Stimulated activated CD8-positive, alpha-beta memory T cell treated with anti-CD3 and anti-CD28 coated beads, Interleukin-7, amount 100 ng/mL, for 48 hours (primary cell): ENCODE results near the gene CGB2.
"Not testable (repeated sequence)": the region's sequence is repeated elsewhere in the genome, so short reads cannot be mapped to it uniquely, and the experiment has no call there.

Experiments
- DNase-seq, 2 donors: peaks; one replicate each; pipeline ENCODE4 v3.0.0-alpha.2; 2020; ENCODE audit warnings: low read depth in 1 of 2; ENCODE audit errors: extremely low read depth in 1 of 2

Gene CGB2

DNA sequence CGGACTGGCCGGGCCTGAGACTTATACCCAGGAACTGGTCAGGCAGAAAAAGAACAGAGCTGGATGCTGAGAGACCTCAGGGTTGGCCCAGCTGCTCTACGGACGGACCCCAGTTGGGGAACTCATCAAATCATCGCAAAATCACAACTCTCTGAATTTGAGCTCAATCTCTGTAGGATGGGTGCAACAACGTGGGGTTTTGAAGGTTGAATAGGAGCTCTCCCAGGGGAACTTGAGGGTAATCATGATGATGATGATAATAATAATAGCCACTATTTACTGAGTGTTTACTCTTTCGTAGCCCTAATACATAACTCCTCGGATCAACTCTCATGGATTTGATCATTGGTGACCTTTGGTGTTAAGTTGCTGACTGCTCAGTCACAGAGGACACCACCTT lies 1.4 kb upstream of the CGB2 start:
- DNase-seq, result not testable (repeated sequence)

DNA sequence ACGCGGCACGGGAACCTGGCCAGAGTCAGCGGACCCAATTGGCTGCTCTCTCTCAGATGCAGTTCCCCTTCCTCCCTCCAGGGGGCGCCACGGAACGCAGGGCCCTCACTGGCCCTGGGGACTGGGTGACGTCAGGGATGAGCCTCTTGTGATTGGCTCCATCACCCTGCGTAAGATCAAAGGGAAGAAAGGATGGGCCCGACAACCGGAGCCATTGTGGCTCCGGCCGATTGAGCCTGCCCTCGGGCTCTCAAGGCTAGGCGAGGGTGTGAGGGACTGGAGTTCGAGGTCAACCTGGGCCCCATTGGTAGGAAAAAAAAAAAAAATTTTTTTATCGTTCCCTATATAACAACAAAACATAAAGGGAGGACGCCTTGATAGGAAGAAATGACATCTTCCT lies 5.1 kb downstream of the CGB2 start, which contains the start of gene CGB1:
Gene CGB1, minus strand, starts transcription at position 81 of the 400 bp plus-strand sequence. CDS start 184 bp downstream, outside the sequence.
- peak; percentile 46 to 57 for DNase-seq

DNA sequence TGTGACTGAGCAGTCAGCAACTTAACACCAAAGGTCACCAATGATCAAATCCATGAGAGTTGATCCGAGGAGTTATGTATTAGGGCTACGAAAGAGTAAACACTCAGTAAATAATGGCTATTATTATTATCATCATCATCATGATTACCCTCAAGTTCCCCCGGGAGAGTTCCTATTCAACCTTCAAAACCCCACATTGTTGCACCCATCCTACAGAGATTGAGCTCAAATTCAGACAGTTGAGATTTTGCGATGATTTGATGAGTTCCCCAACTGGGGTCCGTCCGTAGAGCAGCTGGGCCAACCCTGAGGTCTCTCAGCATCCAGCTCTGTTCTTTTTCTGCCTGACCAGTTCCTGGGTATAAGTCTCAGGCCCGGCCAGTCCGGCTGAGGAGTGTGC lies 6.4 kb downstream of the CGB2 start:
- DNase-seq, result not testable (repeated sequence)

DNA sequence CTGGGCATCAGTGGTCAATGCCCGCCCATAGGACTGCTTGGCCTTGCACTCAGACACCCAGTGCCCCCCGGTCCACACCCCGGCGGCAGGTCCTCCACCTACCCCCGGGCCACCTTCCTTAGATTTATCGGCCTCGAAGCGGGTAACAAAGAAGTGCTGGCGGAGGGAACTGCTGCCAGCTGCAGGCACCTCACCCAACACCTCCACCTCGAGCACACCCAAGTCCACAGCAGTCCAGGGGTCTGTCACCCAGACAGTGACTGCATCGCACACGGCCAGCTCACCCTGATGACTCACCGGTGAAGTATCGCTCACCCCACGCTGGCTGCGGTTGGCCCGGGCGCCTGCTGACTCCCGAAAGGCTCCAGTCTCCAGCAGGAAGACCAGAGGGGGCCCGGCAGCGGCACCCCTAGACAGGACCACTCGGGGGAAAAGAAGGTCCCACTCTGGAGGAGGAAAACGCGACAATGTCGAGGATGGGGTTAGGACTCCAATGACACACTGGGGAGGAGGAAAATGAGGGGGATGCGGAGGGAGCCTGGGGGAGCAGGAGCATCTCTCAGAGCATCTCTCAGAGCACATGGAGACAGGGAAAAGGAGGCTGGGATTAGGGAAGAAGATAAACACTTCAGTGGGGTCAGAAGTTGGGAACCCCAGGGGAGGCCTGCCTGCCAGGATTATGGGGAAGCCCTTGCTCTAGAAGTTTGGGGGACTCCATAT lies 7.0 kb downstream of the CGB2 start:
- DNase-seq, result not testable (repeated sequence)

DNA sequence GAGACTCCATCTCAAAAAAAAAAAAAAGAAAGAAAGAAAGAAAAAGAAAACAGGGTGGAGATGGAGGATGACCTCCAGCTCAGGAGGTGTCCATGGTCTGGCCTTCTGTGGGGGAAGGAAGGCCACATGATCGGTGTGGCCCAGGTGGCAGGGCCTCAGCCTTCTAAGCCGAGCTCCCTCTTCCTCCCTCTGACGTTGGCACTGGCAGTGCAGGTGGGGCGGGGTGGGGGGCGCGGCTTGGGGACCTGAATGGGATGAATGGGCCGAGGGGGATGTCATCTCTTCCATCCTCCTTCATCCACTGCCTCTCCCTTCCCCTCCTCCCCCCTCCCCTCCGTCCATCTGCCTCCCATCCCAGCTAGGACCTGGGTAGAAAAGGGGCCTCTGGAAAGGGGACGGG lies 8.0 kb downstream of the CGB2 start:
- not testable (repeated sequence) for DNase-seq

DNA sequence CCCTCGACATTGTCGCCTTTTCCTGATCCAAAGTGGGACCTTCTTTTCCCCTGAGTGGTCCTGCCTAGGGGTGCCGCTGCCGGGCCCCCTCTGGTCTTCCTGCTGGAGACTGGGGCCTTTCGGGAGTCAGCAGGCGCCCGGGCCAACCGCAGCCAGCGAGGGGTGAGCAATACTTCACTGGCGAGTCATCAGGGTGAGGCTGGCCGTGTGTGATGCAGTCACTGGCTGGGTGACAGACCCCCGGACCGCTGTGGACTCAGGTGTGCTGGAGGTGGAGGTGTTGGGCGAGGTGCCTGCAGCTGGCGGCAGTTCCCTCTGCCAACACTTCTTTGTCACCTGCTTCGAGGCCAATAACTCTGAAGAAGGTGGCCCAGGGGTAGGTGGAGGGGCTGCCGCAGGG lies 10.5 kb downstream of the CGB2 start:
- DNase-seq, result no peak

DNA sequence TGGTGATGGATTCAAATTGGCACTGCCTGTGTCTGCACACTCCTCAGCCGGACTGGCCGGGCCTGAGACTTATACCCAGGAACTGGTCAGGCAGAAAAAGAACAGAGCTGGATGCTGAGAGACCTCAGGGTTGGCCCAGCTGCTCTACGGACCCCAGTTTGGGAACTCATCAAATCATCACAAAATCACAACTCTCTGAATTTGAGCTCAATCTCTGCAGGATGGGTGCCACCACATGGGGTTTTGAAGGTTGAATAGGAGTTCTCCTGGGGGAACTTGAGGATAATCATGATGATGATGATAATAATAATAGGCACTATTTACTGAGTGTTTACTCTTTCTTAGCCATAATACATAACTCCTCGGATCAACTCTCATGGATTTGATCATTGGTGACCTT lies 11.0 kb downstream of the CGB2 start:
- not testable (repeated sequence) for DNase-seq

DNA sequence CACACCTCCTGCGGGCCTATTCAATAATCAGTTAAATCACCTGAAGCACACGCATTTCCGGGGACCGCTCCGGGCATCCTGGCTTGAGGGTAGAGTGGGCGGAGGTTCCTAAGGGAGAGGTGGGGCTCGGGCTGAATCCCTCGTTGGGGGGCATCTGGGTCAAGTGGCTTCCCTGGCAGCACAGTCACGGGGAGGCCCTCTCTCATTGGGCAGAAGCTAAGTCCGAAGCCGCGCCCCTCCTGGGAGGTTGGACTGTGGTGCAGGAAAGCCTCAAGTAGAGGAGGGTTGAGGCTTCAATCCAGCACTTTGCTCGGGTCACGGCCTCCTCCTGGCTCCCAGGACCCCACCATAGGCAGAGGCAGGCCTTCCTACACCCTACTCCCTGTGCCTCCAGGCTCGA lies 11.9 kb downstream of the CGB2 start, which contains the start of gene CGB5:
Gene CGB5, plus strand, starts transcription at position 301 of the 400 bp plus-strand sequence. CDS start 362 bp downstream, outside the sequence.
- not testable (repeated sequence) for DNase-seq

DNA sequence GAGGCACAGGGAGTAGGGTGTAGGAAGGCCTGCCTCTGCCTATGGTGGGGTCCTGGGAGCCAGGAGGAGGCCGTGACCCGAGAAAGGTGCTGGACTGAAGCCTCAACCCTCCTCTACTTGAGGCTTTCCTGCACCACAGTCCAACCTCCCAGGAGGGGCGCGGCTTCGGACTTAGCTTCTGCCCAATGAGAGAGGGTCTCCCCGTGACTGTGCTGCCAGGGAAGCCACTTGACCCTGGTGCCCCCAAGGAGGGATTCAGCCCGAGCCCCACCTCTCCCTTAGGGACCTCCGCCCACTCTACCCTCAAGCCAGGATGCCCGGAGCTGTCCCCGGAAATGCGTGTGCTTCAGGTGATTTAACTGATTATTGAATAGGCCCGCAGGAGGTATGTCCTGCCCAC lies 17.3 kb downstream of the CGB2 start, which contains the start of gene CGB8:
Gene CGB8, minus strand, starts transcription at position 101 of the 400 bp plus-strand sequence. CDS start 372 bp downstream, outside the sequence.
- DNase-seq, result not testable (repeated sequence)

DNA sequence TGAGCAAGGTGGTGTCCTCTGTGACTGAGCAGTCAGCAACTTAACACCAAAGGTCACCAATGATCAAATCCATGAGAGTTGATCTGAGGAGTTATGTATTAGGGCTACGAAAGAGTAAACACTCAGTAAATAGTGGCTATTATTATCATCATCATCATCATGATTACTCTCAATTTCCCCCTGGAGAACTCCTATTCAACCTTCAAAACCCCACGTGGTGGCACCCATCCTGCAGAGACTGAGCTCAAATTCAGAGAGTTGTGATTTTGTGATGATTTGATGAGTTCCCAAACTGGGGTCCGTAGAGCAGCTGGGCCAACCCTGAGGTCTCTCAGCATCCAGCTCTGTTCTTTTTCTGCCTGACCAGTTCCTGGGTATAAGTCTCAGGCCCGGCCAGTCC lies 18.1 kb downstream of the CGB2 start:
- not testable (repeated sequence) for DNase-seq

DNA sequence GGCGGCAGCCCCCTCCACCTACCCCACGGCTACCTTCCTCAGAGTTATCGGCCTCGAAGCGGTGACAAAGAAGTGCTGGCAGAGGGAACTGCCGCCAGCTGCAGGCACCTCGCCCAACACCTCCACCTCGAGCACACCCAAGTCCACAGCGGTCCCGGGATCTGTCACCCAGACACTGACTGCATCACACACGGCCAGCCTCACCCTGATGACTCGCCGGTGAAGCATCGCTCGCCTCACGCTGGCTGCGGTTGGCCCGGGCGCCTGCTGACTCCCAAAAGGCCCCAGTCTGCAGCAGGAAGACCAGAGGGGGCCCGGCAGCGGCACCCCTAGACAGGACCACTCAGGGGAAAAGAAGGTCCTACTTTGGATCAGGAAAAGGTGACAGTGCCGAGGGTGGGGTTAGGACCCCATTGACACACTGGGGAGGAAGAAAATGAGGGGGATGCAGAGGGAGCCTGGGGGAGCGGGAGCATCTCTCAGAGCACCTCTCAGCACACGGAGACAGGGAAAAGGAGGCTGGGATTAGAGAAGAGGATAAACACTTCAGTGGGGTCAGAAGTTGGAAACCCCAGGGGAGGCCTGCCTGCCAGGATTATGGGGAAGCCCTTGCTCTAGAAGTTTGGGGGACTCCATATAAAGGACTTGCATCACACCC lies 18.8 kb downstream of the CGB2 start:
- not testable (repeated sequence) for DNase-seq

DNA sequence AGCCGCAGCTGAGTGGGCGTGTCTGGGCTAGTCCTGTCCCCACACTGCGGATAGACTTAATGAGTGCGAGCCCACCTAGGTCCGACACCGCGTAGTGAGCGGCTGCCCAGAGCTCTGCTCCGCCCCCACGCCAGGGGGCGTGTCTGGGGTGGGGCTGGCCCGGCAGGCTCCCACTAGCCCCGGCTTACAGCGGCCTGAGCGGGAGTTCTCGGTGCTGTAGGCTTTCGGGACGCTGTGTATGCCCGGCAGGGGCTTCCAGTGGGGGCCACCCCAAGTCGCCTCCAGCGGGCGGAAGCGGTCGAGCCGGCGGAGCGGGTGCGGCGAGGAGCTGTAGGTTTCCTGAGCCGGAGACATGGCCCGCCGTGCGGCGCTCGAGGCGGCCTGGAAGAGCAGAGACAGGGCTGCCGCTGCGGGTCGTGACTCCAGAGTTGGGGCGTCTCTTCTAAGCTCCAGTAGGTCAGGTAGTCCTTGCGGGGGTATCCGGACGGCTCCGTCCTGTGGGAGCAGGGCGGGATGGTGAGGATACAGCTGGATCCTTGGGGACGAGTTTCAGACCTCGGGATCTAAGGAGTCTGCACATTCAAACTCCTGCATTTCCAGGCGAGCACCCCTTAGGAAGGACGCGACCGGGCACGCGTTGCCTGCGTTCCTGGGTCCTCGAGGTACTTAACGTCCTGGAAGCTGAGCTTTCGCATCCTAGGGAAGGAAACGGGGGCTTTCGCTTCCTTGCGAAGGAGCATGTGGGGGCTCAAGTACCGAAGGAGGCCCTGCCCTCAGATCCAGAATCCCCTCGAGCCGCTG lies 24.6 kb downstream of the CGB2 start:
- no peak for DNase-seq

DNA sequence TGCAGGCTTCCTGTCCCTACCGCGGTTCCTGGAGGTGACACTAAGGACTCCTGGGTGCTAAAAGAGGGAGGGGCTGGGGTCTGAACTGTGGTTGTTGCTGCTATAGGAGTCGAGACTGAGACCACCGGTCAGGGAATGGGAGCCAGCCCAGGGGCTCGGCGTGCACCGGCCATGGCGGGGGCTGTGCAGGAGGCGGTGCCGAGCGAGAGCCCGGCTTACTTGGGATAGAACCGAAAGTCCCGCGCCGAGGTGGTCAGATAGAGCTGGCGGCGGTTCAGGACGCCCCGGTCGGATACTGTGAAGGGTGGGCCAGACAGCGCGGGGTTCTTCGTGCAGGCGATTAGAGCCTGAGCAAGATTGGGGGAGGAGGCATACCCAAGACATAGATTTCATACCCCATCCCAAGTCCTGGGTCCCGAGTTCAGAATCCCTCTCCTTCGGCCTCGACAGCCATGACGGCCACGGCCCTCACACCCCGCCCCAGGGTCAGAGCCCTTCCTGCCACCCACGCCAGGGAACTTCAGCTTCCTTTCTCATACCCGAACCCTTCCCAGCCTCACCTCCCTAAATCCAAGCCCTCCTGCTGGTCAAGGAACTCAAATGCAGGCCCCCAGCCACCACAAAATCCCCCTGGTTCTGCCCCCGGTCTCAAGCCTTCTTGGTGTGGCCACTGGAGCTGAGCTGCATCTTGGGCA lies 25.4 kb downstream of the CGB2 start:
- DNase-seq, result not testable (repeated sequence)

DNA sequence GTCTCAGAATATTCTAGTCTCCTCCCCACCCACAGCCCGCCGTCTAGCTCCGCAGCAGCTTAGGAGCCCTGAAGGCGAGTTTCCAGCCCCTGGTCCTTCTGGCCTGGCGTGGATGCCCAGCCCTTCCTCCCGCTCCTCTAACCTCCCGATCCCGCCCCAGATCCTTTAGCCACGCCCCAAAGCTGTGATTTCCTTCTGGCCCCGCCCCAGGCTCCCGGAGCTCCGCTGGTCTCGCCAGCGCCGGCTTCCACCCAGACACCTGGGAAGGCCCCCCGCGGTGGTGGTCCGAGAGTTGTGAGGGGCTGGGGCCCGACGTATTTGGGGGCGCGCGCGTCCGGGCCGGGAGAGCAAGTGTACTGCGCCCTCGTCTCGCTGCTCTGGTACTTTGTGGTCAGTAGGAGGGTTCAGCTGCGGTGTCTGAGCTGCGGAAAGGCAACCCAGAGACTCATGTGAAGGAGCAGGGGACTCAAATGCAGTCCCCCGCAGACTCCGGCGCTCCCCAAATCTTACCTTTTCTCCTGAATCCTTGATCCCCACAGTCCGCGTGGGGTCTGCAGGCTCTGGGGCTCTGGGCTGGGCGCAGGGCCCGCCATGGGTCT lies 26.0 kb downstream of the CGB2 start, which contains the start of gene CGB7:
Gene CGB7, minus strand, starts transcription at position 114 of the 599 bp plus-strand sequence. CDS start 2,374 bp downstream, outside the sequence.
- DNase-seq, result no peak

DNA sequence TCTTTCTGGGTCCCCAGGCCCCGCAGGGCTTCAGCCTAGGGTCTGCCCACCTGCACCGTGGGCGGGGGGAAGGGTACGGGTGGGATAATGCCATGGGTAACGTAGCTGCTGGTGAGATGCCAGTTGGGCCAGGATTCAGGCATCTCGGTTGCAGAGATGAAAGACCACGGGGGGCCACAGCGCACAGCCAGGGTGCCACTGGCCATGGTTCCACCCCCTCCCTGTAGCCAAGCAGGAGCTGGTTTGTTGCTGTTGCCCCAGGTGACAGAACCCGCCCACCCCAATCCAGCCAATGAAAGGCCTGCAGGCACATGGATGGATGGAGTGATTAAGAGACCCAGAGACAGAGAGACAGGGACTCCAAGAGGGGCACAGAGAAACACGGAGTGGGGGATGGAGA lies 26.9 kb downstream of the CGB2 start:
- DNase-seq, result no peak

DNA sequence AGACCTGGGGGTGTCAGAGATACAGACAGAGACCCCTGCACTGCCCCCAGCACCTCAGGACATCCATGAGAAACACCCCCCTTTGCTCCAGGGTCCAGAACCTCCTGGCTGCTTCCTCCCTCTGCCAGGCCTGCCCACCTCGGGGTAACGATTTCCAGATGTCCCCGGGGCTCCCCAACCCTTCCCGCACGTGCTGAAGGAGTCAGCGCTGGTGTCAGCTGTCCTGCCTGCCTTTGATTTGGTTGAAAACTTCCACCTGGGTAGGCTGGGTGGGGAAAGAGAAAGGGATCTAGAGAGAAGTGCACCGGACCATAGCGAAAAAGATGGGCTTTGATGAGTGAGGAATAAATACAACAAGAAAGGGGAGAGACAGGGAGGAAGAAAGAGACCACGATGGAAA lies 27.4 kb downstream of the CGB2 start:
- DNase-seq, result no peak

DNA sequence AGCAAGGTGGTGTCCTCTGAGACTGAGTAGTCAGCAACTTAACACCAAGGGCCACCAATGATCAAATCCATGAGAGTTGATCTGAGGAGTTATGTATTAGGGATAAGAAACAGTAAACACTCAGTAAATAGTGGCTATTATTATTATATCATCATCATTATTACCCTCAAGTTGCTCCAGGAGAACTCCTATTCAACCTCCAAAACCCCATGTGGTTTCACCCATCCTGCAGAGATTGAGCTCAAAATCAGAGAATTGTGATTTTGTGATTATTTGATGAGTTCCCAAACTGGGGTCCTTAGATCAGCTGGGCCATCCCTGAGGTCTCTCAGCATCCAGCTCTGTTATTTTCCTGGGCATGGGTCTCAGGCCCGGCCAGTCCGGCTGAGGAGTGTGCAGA lies 29.3 kb downstream of the CGB2 start:
- no peak for DNase-seq

DNA sequence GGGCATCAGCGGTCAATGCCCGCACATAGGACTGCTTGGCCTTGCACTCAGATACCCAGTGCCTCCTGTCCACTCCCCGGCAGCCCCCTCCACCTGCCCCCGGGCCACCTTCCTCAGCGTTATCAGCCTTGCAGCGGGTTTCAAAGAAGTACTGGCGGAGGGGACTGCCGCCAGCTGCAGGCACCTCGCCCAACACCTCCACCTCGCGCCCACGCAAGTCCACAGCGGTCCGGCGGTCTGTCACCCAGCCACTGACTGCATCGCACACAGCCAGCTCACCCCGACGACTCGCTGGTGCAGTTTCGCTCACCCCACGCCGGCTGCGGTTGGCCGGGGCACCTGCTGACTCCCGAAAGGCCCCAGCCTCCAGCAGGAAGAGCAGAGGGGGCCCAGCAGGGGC lies 29.8 kb downstream of the CGB2 start:
- no peak for DNase-seq

DNA sequence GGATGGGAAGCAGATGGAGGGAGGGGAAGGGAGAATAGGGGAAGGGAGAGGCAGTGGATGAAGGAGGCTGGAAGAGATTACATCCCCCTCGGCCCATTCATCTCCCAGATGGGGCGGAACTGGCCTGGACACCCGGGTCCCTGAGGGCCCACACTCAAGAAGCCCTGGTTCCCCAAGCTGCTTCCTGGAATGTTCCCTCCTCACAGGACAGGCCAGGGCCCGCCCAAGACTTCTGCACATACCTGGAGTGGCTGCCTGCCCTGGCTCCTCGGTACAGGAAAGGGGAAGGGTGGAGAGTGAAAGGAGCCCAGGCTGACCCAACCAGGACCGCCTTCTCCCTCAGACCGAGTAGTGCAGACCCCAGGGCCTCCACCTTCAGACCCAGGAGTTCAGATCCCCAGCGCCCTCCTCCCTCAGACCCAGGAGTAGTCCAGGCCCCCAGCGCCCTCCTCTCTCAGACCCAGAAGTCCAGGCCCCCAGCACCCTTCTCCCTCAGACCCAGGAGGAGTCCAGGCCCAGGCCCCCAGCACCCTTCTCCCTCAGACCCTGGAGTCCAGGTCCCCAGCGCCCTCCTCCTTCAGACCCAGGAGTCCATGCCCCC lies 32.4 kb downstream of the CGB2 start:
- no peak for DNase-seq
